ENCODE measurements around the gene PHAX. TPM values are rescaled to one million over a fixed set of nuclear protein-coding genes. Genes with fewer than 3 reads are reported as not detected.

The PHAX gene
- total RNA-seq, 1 experiment from 2014 or later = 24.5 TPM

- RAD21 ChIA-PET (ENCODE audit: low non-redundant PET in 1 of 2, low total read pairs in 2 of 2, uncharacterized antibody in 2 of 2, unreplicated experiment in 2 of 2) = no interaction called here
- Histone ChIP-seq H3K9me3 (ENCODE audit: control insufficient read depth in 1 of 2, insufficient read depth in 1 of 2, low read depth in 1 of 2, low read length in 2 of 2) (no peaks in the 10 kb centered on the region), H3K27ac (ENCODE audit: low read depth, low read length) (no peak overlapping the region), H2AFZ (ENCODE audit: low read depth, low read length, poor library complexity, severe bottlenecking) (no peak overlapping the region), H3K4me3 (replicated peaks in 1 of 2; ENCODE audit: low read depth in 1 of 2, low read length in 2 of 2) (no peak overlapping the region), H3K36me3 (ENCODE audit: control insufficient read depth in 1 of 2, insufficient read depth in 2 of 2, low read length in 2 of 2) (peaks cover 0 to 10% of the 10 kb centered on the region in 2 experiments; a peak in 2 of 4 replicates), H3K4me1 (ENCODE audit: control insufficient read depth in 1 of 2, insufficient read depth in 2 of 2, low read length in 2 of 2) (no peaks in the 10 kb centered on the region), H3K27me3 (ENCODE audit: insufficient read depth, low read length) (no peaks in the 10 kb centered on the region), H3K9ac (ENCODE audit: low read length) (no peak overlapping the region), H3K9me2 (ENCODE audit: insufficient read depth) (no peaks in the 10 kb centered on the region), H4K20me1 (ENCODE audit: insufficient read depth) (no peaks in the 10 kb centered on the region; the same call in 1 of the 2 replicates), H3K4me2 (ENCODE audit: low read length) (no peak overlapping the region), H3K79me2 (ENCODE audit: insufficient read depth, low read length) (no peaks in the 10 kb centered on the region)
- TF ChIP-seq ZNF274 (IDR thresholded peaks at IDR 0.05; ENCODE audit: low read depth, low read length) (no peak), MAX (IDR thresholded peaks at IDR 0.05) (no peak), JUND (IDR thresholded peaks at IDR 0.05) (no peak), CTCF (IDR thresholded peaks at IDR 0.05 in 2 of 3, conservative IDR thresholded peaks at IDR 0.05 in 1 of 3; ENCODE audit: borderline replicate concordance in 1 of 3, insufficient read depth in 1 of 3, low read depth in 2 of 3, low read length in 2 of 3) (no peak), REST (IDR thresholded peaks at IDR 0.05; ENCODE audit: low read depth) (no peak), EZH2phosphoT487 (IDR thresholded peaks at IDR 0.05; ENCODE audit: borderline replicate concordance) (no peak), SP1 (IDR thresholded peaks at IDR 0.05; ENCODE audit: low read depth) (no peak), EZH2 (IDR thresholded peaks at IDR 0.05) (no peak), SIN3A (IDR thresholded peaks at IDR 0.05; ENCODE audit: low read depth) (no peak), ZBTB33 (IDR thresholded peaks at IDR 0.05; ENCODE audit: extremely low read depth, insufficient replicate concordance, low read length) (no peak), POLR2AphosphoS5 (IDR thresholded peaks at IDR 0.05; ENCODE audit: low read depth, low read length) (no peak), EGR1 (IDR thresholded peaks at IDR 0.05; ENCODE audit: low read depth) (no peak), CBX3 (IDR thresholded peaks at IDR 0.05; ENCODE audit: low read depth) (no peak), SRF (IDR thresholded peaks at IDR 0.05; ENCODE audit: low read depth) (no peak), ZFX (IDR thresholded peaks at IDR 0.05) (no peak), TCF7L2 (IDR thresholded peaks at IDR 0.05; ENCODE audit: borderline replicate concordance, extremely low read depth, insufficient read depth, insufficient read length) (no peak), FOSL1 (IDR thresholded peaks at IDR 0.05; ENCODE audit: low read depth) (no peak), POLR2A (IDR thresholded peaks at IDR 0.05; ENCODE audit: borderline replicate concordance, extremely low read depth, insufficient read depth, insufficient read length) (no peak), YY1 (IDR thresholded peaks at IDR 0.05; ENCODE audit: extremely low read depth, insufficient replicate concordance, low read depth, low read length) (no peak), RAD21 (IDR thresholded peaks at IDR 0.05; ENCODE audit: low read depth) (no peak)
- POLR2A ChIA-PET = no interaction called here
- CTCF ChIA-PET = no interaction called here
- no TSS peak for BruUV-seq (replicated peaks)
- ATAC-seq (no peak), DNase-seq (ENCODE audit: low read depth, low spot score) (no peak)
- intact Hi-C loops (cut with micrococcal nuclease) = no loop called here
These were observed 37.9 kb upstream of the PHAX start for GRCh38 chr5:126562823-126563222.
